GM18907 (cell line): ENCODE measurements around the gene PLSCR4.
"Not testable (repeated sequence)": the region's sequence is repeated elsewhere in the genome, so short reads cannot be mapped to it uniquely, and the experiment has no call there.

Source experiments
- ATAC-seq: cut with Tn5 transposase; IDR thresholded peaks from one replicate; pipeline ENCODE4 v1.9.1; 2021; ENCODE audit warnings: mild to moderate bottlenecking, moderate library complexity; ENCODE audit not compliant: unreplicated experiment

The PLSCR4 gene

DNA sequence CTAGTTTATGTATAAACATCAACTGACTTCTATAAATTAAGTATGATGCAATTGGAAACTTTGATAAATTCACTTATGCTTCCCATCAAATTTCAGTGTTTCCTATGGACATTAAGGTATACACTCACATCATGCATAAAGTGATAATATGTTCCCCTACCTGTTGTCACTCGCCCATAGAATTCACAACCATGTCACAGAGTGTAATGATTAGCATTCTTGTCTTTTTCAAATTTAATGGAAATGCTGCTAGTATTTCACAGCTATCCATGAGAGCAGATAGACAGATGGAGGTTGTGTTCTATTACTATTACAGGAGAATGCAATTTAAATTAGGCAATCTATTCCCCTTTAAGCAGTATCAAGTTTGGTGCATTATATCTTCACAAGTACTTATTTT is 984 bp downstream of the PLSCR4 start:
- ATAC-seq = no peak

DNA sequence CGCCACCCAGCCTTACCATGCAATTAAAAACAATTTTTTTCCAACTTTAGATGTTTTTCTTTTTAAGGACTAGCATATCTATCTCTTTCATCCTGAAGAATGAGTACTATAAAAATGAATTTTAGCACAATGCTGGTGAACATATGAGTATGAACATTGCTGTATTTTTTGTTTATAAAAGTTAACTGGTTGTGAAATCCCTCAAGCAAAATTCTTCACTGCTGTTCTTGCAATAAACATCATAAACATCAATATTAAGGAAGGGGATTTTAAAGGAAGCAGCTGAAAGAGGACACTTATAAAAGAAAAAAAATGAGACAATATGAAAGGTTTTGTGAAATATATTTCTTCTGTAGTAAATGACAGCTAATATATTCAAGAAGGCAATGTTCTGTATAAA is 3.0 kb downstream of the PLSCR4 start:
- no peak for ATAC-seq

DNA sequence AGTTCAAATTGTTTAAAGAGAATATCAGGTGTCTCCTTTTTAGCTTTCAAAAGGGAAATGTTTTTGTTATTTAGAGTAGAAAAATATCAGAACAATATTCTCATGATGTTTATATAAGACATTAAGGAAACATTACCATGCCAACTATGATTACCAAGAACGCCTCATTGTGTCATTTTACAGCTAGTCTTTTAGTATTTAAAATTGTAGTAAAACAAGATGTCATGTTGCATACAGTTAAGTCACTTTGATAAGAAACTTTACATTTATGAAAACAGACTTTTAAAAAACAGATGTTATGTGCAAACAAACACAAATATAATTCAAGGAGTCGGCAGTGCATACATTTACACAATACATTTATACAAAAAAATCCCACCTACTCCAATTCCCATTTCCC is 4.4 kb downstream of the PLSCR4 start:
- no peak for ATAC-seq

DNA sequence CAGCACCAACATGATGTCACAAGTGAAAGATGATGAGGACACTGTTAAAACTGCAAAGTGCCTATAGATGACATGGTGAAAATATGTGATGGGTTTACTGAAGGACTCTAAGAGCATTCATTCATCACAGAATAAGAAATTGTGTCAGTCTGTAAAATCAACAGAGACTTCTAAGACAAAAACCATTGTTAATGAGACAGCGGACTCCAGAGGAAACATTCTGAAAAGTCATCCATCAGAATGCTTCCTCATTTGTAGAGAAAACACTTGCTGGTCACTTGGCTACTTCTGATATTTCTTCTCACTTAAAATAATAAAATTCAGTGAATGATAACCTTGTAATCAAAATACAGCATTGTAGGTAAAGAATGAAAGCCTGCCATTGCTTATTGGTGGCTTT is 7.3 kb downstream of the PLSCR4 start:
- no peak for ATAC-seq

DNA sequence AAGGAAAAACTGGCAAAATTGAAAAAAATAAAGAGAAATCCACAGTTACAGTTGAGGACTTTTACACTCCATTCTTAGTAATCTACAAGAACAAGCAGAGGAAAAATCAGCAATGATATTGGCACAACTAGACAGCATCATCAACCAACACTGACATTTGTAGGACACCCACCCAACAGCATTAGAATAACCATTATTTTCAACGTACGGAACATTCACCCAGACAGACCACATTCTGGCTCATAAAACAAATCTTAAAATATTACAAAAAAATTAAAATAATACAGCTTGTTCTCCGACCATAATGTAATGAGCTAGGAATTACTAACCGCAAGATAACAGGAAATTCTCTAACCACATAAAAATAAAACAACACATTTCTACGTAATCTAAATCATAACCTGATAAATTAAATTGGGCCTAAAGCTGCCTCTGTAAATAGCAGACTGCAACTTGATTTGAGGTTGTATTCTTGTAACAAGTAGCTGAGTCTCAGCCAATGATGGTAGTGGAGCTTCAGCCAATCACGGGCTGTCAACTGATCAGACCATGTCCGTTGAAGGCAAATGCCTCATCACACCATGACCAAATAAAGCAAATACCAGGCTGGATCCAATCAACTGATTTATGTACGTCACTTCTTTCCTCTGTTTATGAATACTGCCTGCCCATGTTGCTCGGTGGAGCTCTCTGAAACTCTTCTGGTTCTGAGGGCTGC is 9.2 kb downstream of the PLSCR4 start:
- no peak for ATAC-seq

DNA sequence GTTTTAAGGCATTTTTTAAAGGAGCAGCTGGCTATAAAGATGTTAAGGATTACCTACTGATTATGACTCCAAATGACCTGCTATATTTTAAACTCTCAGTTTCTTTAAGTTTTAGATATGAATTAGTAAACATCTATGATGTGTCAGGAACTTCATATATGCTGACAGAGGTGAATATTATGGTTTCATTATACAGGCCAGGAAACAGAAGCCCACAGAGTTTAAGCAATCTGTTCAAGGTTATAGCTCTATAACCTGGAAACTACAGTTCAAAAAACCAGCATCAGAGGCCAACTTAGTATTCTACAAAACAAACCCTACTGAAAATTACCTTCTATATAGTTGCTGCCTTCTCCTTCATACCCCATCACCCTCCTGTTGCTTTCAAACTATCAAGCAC is 17.4 kb downstream of the PLSCR4 start:
- ATAC-seq = no peak

DNA sequence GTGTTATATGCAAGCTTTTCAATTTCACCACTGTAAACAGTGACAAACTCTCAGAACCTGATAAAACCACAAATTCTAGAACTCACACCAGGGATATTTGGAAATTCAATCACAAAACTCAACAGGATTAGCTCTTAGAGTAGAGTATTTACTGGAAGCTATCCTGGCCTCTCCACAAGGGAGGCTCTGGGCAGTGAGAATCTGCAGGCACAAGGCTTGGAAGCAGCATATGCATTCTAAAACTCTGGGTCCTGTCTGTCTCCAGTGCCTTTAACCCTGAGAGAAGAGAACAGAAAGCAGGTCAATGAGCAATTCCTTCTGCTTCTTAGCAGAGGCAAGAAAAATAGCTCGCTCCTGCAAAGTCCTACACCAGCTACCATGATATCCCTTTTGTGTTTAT is 23.4 kb downstream of the PLSCR4 start:
- ATAC-seq = no peak

DNA sequence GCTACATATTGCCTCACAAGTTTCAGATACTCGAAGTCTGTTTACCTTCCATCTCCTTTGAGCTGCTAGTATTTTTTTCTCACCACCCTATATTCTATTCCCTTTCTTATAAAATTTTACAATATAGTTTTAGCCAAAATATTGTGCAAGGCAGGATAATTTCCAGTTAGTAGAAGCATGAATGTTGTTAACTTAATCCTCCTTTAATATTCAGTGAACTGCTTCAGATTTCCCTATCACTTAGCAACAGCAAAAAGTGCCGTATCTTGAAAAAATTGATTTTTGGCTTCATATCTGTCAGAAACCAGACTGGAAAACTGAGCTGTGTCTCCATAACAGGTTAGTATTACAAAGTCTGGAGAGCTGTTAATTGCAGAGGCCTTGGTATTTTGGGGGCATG is 24.0 kb downstream of the PLSCR4 start:
- no peak for ATAC-seq

DNA sequence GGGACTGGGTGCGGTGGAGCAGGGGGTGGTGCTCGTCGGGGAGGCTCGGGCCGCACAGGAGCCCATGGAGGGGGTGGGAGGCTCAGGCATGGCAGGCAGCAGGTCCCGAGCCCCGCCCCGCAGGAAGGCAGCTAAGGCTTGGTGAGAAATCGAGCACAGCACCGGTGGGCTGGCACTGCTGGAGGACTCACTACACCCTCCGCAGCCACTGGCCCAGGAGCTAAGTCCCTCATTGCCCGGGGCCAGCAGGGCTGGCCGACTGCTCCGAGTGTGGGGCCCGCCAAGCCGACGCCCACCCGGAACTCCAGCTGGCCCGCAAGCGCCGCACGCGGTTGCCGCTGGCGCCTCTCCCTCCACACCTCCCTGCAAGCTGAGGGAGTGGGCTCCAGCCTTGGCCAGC is 25.4 kb downstream of the PLSCR4 start:
- not testable (repeated sequence) for ATAC-seq

DNA sequence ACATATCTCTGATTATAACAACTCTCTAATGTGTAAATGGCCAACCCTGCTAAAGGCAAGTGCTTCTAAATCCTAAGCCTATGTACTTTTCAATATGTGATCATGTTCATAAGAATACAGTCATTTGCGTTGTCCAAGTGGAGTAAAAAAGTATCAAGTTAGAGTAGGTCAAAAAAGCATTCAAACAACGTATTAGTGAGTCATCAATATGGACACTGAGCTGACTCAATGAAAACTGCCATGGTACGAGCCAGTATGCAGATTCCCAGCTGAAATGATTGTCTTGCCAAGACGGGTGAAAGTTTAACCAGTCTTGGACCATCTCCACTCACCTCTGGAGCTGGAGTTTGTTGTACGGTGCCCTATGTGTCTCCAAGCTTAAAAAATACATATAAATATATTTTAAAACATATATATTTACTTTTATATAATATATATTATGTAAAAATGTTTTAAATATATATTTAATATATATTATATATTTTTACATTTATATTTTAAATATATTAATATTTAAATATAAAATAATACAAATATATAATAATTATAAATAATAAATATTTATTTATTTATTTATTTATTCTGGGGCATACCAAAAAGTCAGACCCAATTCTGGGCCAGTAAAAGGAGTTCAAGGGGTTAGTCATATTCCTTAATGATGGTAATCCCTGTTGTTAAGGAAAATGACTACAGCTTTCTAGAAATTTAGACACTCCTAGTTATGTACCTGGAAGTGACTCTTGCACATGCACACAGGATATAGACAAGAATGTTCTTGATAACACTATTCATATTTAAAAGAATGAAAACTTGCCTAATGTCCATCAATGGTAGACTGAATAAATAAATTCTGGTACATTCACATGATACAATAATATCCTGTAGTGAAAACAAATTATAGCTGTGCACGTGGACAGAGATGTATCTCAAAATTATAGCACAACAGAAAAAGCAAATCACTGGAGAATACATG is 27.2 kb downstream of the PLSCR4 start:
- no peak for ATAC-seq

DNA sequence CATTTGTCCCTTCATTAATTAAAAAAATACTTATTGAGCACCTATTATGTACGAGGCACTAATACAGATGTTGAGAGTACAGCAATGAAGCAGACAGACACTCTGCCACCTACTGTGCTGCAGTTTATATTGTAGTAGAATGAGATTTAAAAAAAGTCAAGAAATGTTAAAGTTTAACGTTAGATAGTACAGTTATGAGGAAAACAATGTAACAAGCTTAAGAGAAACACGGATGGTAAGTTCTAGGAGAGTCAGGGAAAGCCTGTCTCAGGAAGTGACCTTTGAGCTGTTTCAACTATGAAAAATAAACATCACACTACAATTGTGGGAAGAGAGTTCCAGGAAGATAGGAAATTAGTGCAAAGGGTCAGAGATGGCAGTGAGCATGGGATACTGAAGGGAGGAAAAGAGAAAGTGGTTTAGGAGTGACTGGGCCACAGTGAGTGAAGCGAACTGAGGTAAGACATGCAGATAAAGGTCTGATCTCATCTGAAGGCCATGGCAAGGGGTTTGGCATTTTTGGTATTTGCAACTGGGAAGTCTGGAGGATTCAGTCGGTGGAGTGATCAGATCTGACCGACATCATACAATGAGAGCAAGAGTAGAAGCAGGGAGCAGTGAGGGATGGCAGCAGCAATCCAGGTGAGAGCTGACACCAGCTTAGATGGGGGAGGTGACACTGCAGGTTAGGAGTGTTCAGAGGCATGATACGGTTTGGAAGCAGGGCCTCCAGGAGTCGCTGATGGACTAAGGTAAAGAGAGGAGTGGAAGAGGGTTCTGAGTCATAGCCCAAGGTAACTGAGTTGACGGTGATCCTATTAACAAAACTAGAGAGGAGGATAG is 28.5 kb downstream of the PLSCR4 start:
- ATAC-seq = no peak

DNA sequence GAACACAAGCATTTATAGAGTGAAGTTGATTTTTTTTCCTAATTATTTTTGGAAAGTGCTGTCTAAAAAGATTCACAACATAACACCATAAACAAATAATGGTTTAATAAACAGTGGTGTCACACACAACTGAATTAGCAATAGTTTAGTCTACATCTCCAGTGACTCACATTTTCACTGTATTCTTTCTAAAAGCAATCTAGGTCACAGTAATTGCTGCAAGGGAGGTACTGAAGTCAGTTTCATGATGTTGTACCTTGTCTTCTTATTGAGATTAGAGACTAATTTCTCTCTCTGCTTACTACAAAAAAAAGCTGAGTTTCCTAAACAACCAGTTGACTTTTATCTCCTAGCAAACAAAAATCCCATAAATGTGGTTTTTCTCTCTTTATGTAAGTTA is 29.6 kb downstream of the PLSCR4 start:
- ATAC-seq = no peak

DNA sequence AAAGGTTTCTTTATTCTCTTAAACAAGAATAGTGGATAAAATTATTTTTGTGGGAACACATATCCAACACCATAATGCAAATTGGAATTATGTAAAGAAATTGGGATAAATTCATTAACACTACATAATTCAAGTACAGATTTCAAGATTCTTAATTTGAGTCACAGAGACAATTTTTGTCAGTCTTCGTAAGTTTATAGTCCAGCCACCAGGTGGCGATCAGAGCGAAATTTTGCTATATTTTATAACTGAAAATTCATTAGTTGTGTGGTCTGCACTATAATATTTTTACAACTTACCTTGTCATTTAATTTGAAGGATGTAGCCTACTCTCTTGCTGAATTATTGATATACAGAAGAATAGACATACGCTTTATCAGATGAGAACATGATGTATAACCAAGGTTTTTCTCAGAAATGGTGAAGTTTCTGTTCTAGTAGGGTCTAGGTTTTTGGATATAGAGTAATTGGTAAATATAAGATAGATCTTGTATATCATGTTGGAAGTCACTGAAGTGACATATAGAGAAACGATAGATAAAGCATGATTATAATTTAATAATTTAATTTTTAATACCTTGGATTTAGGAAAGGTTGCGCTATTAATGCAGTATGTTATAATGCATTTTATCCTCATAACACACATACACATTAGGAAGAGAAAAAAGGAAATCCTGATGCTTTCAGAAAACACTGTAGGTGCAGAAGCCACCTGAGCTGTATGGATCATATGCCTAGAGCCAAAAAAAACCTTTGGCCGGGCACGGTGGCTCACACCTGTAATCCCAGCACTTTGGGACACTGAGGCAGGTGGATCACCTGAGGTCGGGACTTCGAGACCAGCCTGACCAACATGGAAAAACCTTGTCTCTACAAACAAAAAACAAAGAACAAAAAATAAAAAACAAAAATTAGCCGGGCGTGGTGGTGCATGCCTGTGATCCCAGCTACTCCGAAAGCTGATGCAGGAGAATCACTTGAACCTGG is 31.7 kb downstream of the PLSCR4 start:
- no peak for ATAC-seq

DNA sequence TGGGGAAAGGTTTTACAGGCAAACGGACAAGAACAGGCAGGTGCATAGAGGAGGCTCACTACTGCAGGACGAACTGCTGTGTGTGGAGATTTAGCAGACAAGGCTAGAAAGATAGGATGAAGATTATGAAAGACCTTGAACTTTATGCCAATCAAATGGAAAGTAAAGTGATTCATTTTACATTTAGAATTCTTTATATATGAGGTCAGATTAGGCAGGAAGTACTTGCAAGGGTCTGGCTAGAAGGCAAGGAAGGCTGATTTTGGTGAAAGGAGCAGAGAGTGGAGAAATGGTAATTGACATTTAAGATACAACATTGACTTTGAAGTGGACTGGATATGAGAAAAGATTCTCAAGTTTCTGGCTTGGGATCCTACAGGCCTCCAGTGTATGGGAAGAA is 33.6 kb downstream of the PLSCR4 start:
- no peak for ATAC-seq

DNA sequence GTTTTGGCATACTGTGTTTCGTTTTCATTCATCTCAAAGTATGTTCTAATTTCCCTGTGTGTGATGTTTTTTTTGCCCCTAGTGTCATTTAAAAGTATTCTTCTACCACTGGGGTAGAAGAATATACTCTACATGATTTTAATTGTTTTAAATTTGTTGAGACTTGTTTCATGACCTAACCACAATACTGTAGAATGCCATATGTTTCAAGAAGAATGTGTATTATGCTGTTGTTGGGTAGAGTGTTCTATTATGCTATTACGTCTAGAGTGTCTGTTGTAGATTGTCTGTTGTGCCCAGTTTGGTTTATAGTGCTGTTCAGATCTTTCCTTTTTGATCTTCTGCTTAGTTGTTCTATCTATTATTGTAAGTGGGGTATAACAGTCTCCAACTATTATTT is 36.4 kb downstream of the PLSCR4 start:
- ATAC-seq = no peak

DNA sequence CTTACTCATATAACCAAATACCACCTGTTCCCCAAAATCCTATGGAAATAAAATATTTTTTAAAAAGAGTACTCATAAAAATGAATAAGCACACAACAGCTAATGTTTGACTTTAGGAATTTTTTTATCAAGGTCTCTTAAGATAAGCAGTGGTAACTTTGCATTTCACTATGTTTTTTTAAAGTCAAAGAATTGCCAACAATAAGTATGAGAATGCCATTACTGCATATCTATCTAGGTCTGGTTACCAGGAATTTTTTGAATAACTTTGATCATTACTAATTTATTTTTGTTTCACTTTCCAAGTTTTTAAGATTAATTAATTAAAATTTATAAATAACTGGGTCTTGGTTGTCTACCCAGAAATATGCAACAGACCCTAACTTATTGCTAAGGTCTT is 41.5 kb downstream of the PLSCR4 start:
- no peak for ATAC-seq

DNA sequence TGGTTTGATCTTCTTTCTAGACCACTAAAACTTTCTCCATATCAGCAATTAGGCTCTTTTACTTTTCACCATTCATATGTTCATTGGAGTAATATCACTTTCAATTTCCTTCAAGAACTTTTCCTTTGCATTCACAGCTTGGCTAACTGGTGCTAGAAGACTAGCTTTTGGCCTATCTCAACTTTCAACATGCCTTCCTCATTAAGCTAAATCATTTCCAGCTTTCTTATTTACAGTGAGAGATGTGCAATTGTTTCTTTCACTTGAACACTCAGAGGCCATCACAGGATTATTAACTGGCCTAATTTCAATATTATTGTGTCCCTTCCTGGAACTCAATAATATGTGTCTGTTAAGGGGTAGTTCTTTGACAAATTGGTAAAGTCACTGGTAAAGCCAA is 47.1 kb downstream of the PLSCR4 start:
- ATAC-seq = no peak

DNA sequence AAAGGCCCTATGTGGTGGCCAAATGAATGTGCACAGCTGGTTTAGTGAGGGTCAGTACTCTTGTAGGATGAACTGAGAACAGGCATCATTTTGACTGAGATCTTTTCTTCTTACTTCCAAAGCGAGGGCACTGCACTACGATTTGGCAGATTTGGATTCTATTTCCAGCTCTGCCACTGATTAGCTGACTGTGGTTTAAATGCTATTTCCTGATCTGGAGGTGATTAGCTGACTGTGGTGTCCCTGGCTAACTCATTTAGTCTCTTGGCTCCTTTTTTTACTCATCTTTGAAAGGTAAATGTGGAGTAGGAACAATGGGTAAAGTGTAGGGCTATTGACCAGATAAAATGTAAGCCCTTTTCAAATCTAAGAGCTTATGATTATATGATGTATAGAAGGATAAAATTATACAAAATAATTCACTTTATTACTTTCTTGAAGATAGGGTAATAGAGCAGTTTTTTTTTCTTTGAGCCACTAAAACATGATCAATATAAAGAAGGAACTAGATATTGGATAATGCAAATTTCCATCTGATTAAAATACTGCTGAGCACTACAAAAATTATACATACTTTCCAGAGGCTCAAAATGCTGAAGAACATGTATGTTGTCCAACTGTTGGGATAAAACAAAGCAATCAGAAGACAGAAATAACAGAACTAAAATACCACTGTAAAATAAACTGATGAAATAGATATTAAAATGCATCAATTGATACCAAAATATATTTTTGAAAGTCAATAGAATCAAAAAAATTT is 50.3 kb downstream of the PLSCR4 start:
- no peak for ATAC-seq

DNA sequence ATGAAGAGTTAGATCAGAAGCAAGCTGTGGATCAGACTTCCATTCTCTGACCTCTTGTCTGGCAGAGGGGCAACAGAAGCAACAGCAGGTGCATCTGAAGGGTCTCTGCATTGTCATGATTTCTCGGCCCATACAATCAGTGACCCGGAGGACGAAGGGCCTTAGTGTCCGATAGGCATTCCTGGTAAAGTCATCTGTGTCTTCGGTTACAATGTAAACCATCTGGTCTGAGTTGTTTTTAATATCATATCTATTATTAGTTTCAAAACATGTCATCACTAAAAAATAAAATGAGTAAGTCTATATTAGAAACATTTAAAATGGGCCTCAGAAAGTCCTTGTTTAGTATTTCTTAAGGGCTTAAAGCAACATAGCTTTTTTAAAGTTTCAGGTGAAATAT is 51.1 kb downstream of the PLSCR4 start:
- ATAC-seq = no peak
